SK-N-MC (cell line): Measurements from ENCODE around the gene METTL1.

Experiments used
- EZH2 ChIP-seq: fragments of 200-600 bp; sonication (generic); IDR thresholded peaks from one replicate; pipeline ENCODE4 v1.6.1; 2017; ENCODE audit warnings: antibody characterized with exemption
- POLR2AphosphoS5 ChIP-seq: IDR thresholded peaks from 2 replicates; pipeline ENCODE4 v1.6.1; 2012; ENCODE audit warnings: mild to moderate bottlenecking, low read depth, low read length, borderline replicate concordance

DNA sequence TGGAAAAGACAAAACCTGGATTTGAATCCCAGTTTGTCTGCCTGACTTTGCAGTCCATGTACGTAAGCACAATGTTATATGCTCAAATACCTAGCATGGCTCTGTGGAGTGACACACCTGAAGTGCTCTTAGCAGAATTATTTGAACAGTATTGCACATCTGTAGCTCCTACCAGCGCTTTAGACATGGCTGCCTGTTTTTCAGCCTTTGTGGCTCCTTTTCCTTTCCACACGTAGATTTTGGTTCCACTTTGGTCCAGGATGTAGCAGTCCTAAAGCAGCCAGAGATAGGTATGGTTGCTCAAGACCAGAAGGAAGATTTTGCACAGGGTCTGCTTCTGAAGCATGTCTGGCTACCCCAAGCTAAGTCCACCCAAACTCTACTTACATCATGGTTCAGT lies 37.5 kb upstream of the METTL1 start:
- TF ChIP-seq POLR2AphosphoS5: no peak
- no peak for TF ChIP-seq EZH2
